ENCODE data around the gene METTL25B. TPM values are rescaled to one million over a fixed set of nuclear protein-coding genes. Genes with fewer than 3 reads are reported as not detected.

Gene METTL25B
- total and polyA plus RNA-seq, 2 of the 13 experiments (the other 11 are each of a cell fraction or from before 2014, with no cell fraction given) = 11.9 to 24.0 TPM

DNA sequence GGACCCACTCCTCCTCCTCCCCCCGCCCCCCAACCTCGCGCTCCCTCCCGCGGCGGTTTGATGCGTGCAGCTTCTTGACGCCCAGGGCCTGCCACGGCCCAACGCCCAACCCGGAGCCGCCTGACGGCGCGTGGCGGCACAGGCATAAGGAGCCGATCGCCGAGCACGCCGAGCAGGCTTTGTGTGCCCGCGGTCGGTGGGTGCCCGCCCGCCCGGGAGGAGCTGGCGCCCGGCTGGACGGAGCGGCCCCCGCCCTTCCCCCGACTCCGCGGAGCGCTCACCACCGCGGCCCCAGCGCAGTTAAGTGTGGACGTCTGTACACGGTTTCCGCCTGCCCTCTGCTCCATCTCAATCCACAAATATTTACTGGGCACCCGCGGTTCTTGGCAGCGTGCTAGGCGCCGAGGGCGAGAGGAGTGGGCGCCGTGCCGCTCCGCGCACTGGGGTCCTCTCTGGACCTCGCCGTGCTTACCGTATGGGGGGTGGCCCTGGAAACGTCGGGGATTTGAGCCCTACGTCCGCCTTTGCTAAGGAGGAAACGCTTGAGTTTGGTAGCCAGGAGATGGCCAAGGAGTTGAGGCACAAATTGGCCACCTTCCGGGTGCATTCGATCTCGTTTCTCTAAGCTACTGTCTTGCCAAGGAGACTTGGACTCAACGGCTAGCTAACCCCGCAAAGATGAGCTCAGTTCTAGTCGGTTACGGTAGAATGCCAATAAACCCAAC is 23.6 kb downstream of the METTL25B start (continued):
- TF ChIP-seq, protein P1, sequence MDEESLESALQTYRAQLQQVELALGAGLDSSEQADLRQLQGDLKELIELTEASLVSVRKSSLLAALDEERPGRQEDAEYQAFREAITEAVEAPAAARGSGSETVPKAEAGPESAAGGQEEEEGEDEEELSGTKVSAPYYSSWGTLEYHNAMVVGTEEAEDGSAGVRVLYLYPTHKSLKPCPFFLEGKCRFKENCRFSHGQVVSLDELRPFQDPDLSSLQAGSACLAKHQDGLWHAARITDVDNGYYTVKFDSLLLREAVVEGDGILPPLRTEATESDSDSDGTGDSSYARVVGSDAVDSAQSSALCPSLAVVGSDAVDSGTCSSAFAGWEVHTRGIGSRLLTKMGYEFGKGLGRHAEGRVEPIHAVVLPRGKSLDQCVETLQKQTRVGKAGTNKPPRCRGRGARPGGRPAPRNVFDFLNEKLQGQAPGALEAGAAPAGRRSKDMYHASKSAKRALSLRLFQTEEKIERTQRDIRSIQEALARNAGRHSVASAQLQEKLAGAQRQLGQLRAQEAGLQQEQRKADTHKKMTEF (CRISPR knock-in tag; IDR thresholded peaks at IDR 0.05) = peak; percentile 87
- TF ChIP-seq KAT2B (IDR thresholded peaks at IDR 0.05; ENCODE audit: borderline replicate concordance, low read depth, low read length) = no peak
- TF ChIP-seq ZNF580 (CRISPR knock-in tag; IDR thresholded peaks at IDR 0.05; ENCODE audit: borderline replicate concordance, low read depth) = peak; percentile 81; the same call in 1 of the 2 replicates
- TF ChIP-seq PHF20 (CRISPR knock-in tag; IDR thresholded peaks at IDR 0.05) = 0 out of 2 replicates have a peak, but pooled peaks have one; percentile 32
- TF ChIP-seq ZNF18 (CRISPR knock-in tag; IDR thresholded peaks at IDR 0.05; ENCODE audit: insufficient replicate concordance) = peak; percentile 13
- TF ChIP-seq, protein P2, sequence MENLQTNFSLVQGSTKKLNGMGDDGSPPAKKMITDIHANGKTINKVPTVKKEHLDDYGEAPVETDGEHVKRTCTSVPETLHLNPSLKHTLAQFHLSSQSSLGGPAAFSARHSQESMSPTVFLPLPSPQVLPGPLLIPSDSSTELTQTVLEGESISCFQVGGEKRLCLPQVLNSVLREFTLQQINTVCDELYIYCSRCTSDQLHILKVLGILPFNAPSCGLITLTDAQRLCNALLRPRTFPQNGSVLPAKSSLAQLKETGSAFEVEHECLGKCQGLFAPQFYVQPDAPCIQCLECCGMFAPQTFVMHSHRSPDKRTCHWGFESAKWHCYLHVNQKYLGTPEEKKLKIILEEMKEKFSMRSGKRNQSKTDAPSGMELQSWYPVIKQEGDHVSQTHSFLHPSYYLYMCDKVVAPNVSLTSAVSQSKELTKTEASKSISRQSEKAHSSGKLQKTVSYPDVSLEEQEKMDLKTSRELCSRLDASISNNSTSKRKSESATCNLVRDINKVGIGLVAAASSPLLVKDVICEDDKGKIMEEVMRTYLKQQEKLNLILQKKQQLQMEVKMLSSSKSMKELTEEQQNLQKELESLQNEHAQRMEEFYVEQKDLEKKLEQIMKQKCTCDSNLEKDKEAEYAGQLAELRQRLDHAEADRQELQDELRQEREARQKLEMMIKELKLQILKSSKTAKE (CRISPR knock-in tag; IDR thresholded peaks at IDR 0.05; ENCODE audit: borderline replicate concordance) = no peak
- no peak for TF ChIP-seq SP140L (CRISPR knock-in tag; IDR thresholded peaks at IDR 0.05; ENCODE audit: borderline replicate concordance)
- TF ChIP-seq ZNF383 (CRISPR knock-in tag; IDR thresholded peaks at IDR 0.05; ENCODE audit: borderline replicate concordance) = peak; percentile 62; the same call in 1 of the 2 replicates
- no peak for TF ChIP-seq SMAD3 (CRISPR knock-in tag; IDR thresholded peaks at IDR 0.05)
- no peak; the same call in 1 of the 2 replicates for TF ChIP-seq ZNF614 (CRISPR knock-in tag; IDR thresholded peaks at IDR 0.05; ENCODE audit: borderline replicate concordance)
- TF ChIP-seq ZNF274 (CRISPR knock-in tag; IDR thresholded peaks at IDR 0.05) = no peak
- TF ChIP-seq ZNF724P (CRISPR knock-in tag; IDR thresholded peaks at IDR 0.05; ENCODE audit: borderline replicate concordance) = peak; percentile 77; the same call in 1 of the 2 replicates
- TF ChIP-seq ZFAT (CRISPR knock-in tag; conservative IDR thresholded peaks at IDR 0.05) = no peak
- no peak for TF ChIP-seq EED (CRISPR knock-in tag; IDR thresholded peaks at IDR 0.05)
- no peak for TF ChIP-seq FOXM1 (CRISPR knock-in tag; IDR thresholded peaks at IDR 0.05)
- no peak for TF ChIP-seq ZFYVE20 (CRISPR knock-in tag; IDR thresholded peaks at IDR 0.05; ENCODE audit: borderline replicate concordance, low read depth)
- TF ChIP-seq NR2F2 (IDR thresholded peaks at IDR 0.05; ENCODE audit: borderline replicate concordance, low read depth) = no peak
- TF ChIP-seq, protein P3, sequence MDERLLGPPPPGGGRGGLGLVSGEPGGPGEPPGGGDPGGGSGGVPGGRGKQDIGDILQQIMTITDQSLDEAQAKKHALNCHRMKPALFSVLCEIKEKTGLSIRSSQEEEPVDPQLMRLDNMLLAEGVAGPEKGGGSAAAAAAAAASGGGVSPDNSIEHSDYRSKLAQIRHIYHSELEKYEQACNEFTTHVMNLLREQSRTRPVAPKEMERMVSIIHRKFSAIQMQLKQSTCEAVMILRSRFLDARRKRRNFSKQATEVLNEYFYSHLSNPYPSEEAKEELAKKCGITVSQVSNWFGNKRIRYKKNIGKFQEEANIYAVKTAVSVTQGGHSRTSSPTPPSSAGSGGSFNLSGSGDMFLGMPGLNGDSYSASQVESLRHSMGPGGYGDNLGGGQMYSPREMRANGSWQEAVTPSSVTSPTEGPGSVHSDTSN (CRISPR knock-in tag; IDR thresholded peaks at IDR 0.05) = no peak
- no peak for TF ChIP-seq SMARCC2 (IDR thresholded peaks at IDR 0.05)
- no peak for TF ChIP-seq HIVEP1 (CRISPR knock-in tag; IDR thresholded peaks at IDR 0.05)
- TF ChIP-seq ZNF644 (CRISPR knock-in tag; IDR thresholded peaks at IDR 0.05; ENCODE audit: low read depth) = no peak
- no peak for TF ChIP-seq FOXA1 (IDR thresholded peaks at IDR 0.05)
- TF ChIP-seq FOXA1 (CRISPR knock-in tag; IDR thresholded peaks at IDR 0.05) = peak; percentile 35; the same call in 1 of the 2 replicates

All from HepG2 (cell line).